Measurements from ENCODE around the gene WIPF3. TPM values are rescaled to one million over a fixed set of nuclear protein-coding genes. Genes with fewer than 3 reads are reported as not detected.
"Not testable (repeated sequence)": the region's sequence is repeated elsewhere in the genome, so short reads cannot be mapped to it uniquely, and the experiment has no call there.

WIPF3 gene
- total and polyA plus RNA-seq, 2 of the 4 experiments (the other 2 are of a cell fraction): not detected

DNA sequence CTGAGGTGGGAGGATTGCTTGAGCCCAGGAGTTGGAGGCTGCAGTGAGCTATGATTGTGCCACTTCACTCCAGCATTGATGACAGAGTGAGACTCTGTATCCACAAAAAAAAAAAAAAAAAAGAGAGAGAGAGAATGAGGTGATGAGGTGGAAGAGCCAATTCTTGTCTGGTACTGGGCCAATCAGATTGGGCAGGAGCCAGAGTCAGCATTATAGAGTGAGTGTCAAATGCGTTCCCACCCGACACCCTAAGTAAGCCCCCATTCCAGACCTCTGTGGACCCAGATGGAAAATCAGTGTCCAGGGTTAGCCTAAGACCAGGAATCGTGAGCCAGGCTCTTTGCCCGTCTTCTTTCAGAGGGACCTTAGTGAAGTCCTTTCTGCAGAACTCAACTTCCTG lies 83.9 kb downstream of the WIPF3 start:
- H2BK5ac ChIP-seq (ENCODE audit: low read depth, low read length, poor library complexity, severe bottlenecking): no peak overlapping the region
- H3K4me2 ChIP-seq (ENCODE audit: low read depth, low read length): no peak overlapping the region
- H3K4ac ChIP-seq (ENCODE audit: low read depth, low read length): no peak overlapping the region
- H3K18ac ChIP-seq (ENCODE audit: low read depth, low read length): no peak overlapping the region
- H4K91ac ChIP-seq (ENCODE audit: insufficient read depth, low read depth, low read length): no peak overlapping the region
- no peaks in the 10 kb centered on the region for H3K4me1 ChIP-seq (ENCODE audit: control insufficient read depth, insufficient read depth, low read length)
- peaks cover 40% of the 10 kb centered on the region for H3K27me3 ChIP-seq (ENCODE audit: control insufficient read depth, insufficient read depth, low read length)
- H3K56ac ChIP-seq (ENCODE audit: extremely low read depth, insufficient read depth, low read length): no peak overlapping the region
- no peak overlapping the region for H2BK15ac ChIP-seq (ENCODE audit: low read depth, low read length)
- no peak overlapping the region for H3K9ac ChIP-seq (ENCODE audit: low read depth, low read length)
- DNase-seq (no peak), ATAC-seq (ENCODE audit: low read depth) (no peak)
- CTCF ChIA-PET: no interaction called here
- no peak overlapping the region for H3K23ac ChIP-seq (ENCODE audit: low read depth, low read length)
- intact Hi-C loops (cut with micrococcal nuclease): no loop called here
- no peak for TF ChIP-seq CTCF (conservative IDR thresholded peaks at IDR 0.05; ENCODE audit: low read depth, low read length)
- no peak overlapping the region for H2AFZ ChIP-seq (replicated peaks; ENCODE audit: low read length, poor library complexity)
- no peak overlapping the region for H2AK5ac ChIP-seq (ENCODE audit: low read depth, low read length)
- no TSS peak for BruUV-seq (replicated peaks)
- no peak overlapping the region for H4K8ac ChIP-seq (ENCODE audit: low read depth in 2 of 2, low read length in 2 of 2)
- H4K5ac ChIP-seq (ENCODE audit: low read depth, low read length): no peak overlapping the region
- H3K79me1 ChIP-seq (ENCODE audit: low read depth in 1 of 2, low read length in 2 of 2): no peaks in the 10 kb centered on the region
- no peaks in the 10 kb centered on the region for H3K9me1 ChIP-seq (ENCODE audit: insufficient read depth, low read length)
- H4K20me1 ChIP-seq (ENCODE audit: insufficient read depth, low read length): no peaks in the 10 kb centered on the region
- H2BK120ac ChIP-seq (ENCODE audit: low read depth, low read length): no peak overlapping the region
- H3K14ac ChIP-seq (replicated peaks; ENCODE audit: low read depth, low read length): no peak overlapping the region
- in situ Hi-C loops (cut with MboI; ENCODE audit: low sequenced_read_pairs): no loop called here
- no peak overlapping the region for H3K4me3 ChIP-seq (ENCODE audit: insufficient read depth, low read depth, low read length)
- POLR2A ChIA-PET (ENCODE audit: unreplicated experiment): no interaction called here
- no peak overlapping the region for H2BK20ac ChIP-seq (ENCODE audit: low read depth, low read length)
- no peak overlapping the region for H2AK9ac ChIP-seq (replicated peaks; ENCODE audit: low read depth, low read length, poor library complexity)
- H3K9me3 ChIP-seq (ENCODE audit: control insufficient read depth, insufficient read depth, low read length): no peaks in the 10 kb centered on the region
- no peak overlapping the region for H3K27ac ChIP-seq (ENCODE audit: insufficient read depth, low read length)
- dilution Hi-C loops (cut with HindIII; ENCODE audit: low sequenced_read_pairs, unreplicated experiment): no loop called here
- no peaks in the 10 kb centered on the region for H3K36me3 ChIP-seq (ENCODE audit: control insufficient read depth, insufficient read depth, low read length)
- no CpG with 5 or more reads among the region's 4 CpGs for WGBS, 2 experiments (ENCODE audit: extremely low coverage in 2 of 2, insufficient read length in 1 of 2)

DNA sequence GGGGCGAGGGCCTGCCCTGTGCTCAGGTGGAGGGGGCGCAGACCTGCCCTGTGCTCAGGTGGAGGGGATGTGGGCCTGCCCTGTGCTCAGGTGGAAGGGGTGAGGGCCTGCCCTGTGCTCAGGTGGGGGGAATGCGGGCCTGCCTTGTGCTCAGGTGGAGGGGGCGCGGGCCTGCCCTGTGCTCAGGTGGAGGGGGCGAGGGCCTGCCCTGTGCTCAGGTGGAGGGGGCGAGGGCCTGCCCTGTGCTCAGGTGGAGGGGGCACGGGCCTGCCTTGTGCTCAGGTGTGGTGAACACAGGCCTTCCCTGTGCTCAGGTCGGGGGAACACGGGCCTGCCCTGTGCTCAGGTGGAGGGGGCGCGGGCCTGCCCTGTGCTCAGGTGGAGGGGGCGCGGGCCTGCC lies 84.5 kb downstream of the WIPF3 start:
- intact Hi-C loops (cut with micrococcal nuclease); ATAC-seq (ENCODE audit: low read depth); H3K9ac ChIP-seq (ENCODE audit: low read depth, low read length); H2BK20ac ChIP-seq (ENCODE audit: low read depth, low read length); H3K23ac ChIP-seq (ENCODE audit: low read depth, low read length); H2AK9ac ChIP-seq (replicated peaks; ENCODE audit: low read depth, low read length, poor library complexity); H3K27ac ChIP-seq (ENCODE audit: insufficient read depth, low read length); DNase-seq; POLR2A ChIA-PET (ENCODE audit: unreplicated experiment); H3K9me1 ChIP-seq (ENCODE audit: insufficient read depth, low read length); H2BK5ac ChIP-seq (ENCODE audit: low read depth, low read length, poor library complexity, severe bottlenecking); H3K9me3 ChIP-seq (ENCODE audit: control insufficient read depth, insufficient read depth, low read length); H4K8ac ChIP-seq (ENCODE audit: low read depth in 2 of 2, low read length in 2 of 2); H3K79me1 ChIP-seq (ENCODE audit: low read depth in 1 of 2, low read length in 2 of 2); dilution Hi-C loops (cut with HindIII; ENCODE audit: low sequenced_read_pairs, unreplicated experiment); in situ Hi-C loops (cut with MboI; ENCODE audit: low sequenced_read_pairs); H4K20me1 ChIP-seq (ENCODE audit: insufficient read depth, low read length); H3K4me2 ChIP-seq (ENCODE audit: low read depth, low read length); BruUV-seq (replicated peaks); H4K91ac ChIP-seq (ENCODE audit: insufficient read depth, low read depth, low read length); H3K4me1 ChIP-seq (ENCODE audit: control insufficient read depth, insufficient read depth, low read length); CTCF ChIA-PET; H3K4ac ChIP-seq (ENCODE audit: low read depth, low read length); H2AK5ac ChIP-seq (ENCODE audit: low read depth, low read length); H3K56ac ChIP-seq (ENCODE audit: extremely low read depth, insufficient read depth, low read length); H2AFZ ChIP-seq (replicated peaks; ENCODE audit: low read length, poor library complexity); H3K14ac ChIP-seq (replicated peaks; ENCODE audit: low read depth, low read length); H3K36me3 ChIP-seq (ENCODE audit: control insufficient read depth, insufficient read depth, low read length); H2BK15ac ChIP-seq (ENCODE audit: low read depth, low read length); H4K5ac ChIP-seq (ENCODE audit: low read depth, low read length); H3K18ac ChIP-seq (ENCODE audit: low read depth, low read length); H2BK120ac ChIP-seq (ENCODE audit: low read depth, low read length); H3K4me3 ChIP-seq (ENCODE audit: insufficient read depth, low read depth, low read length): not testable (repeated sequence)
- no CpG with 5 or more reads among the region's 14 CpGs for WGBS, 2 experiments (ENCODE audit: extremely low coverage in 2 of 2, insufficient read length in 1 of 2)
- peaks cover 38% of the 10 kb centered on the region for H3K27me3 ChIP-seq (ENCODE audit: control insufficient read depth, insufficient read depth, low read length)

All from IMR-90 (cell line).